Heart left ventricle (tissue), 13 donors: Measurements from ENCODE around the gene TOGARAM2.

Experiments
- POLR2A ChIP-seq, 2 donors: fragments of 450-650 bp; IDR thresholded peaks; one replicate each; pipeline ENCODE4 v1.6.1; 2017; ENCODE audit warnings: antibody characterized with exemption in 2 of 2, mild to moderate bottlenecking in 2 of 2, moderate library complexity in 2 of 2
- TF ChIP-seq, protein P1 (sequence below), 12 donors: fragments of 200-600 bp; sonication (generic) in 4 of 12; IDR thresholded peaks; one replicate each; pipeline versions ENCODE4 v1.5.0 to v1.8.0; 2018 to 2022; ENCODE audit warnings: antibody characterized with exemption in 12 of 12, mild to moderate bottlenecking in 5 of 12
- donor health status: ischemic (EF 13 %, LVEDD 7.1; RV severe dilation, severe dysfunction).
- donor health status: DM: no; HTN: yes; CAD: no.
- donor health status: DM: no; HTN: no; CAD: no.
- donor health status: ischemic (EF 25% LVEDD 6.9; RV normal size, moderate dysfunction).
- donor health status: ischemic (EF 25% LVEDD 5.7; RV mildly dilated, moderate dysfunction).
- donor health status: ischemic (EF 35%, LVEDD 5.7; RV mildly dilated, moderate dysfunction).
- donor health status: nonischemic (EF 11% LVEDD 7.7; RV severe dilation, severe dysfunction).
- donor health status: DM: yes; HTN: yes; CAD: no.
- donor health status: PGD.
- donor health status: ischemic (EF 29% LVEDD 5.4; RV normal size, mild dysfunction).
- donor health status: nonischemic (EF 23%, LVEDD 6.1; RV moderate dilation, normal function).

DNA sequence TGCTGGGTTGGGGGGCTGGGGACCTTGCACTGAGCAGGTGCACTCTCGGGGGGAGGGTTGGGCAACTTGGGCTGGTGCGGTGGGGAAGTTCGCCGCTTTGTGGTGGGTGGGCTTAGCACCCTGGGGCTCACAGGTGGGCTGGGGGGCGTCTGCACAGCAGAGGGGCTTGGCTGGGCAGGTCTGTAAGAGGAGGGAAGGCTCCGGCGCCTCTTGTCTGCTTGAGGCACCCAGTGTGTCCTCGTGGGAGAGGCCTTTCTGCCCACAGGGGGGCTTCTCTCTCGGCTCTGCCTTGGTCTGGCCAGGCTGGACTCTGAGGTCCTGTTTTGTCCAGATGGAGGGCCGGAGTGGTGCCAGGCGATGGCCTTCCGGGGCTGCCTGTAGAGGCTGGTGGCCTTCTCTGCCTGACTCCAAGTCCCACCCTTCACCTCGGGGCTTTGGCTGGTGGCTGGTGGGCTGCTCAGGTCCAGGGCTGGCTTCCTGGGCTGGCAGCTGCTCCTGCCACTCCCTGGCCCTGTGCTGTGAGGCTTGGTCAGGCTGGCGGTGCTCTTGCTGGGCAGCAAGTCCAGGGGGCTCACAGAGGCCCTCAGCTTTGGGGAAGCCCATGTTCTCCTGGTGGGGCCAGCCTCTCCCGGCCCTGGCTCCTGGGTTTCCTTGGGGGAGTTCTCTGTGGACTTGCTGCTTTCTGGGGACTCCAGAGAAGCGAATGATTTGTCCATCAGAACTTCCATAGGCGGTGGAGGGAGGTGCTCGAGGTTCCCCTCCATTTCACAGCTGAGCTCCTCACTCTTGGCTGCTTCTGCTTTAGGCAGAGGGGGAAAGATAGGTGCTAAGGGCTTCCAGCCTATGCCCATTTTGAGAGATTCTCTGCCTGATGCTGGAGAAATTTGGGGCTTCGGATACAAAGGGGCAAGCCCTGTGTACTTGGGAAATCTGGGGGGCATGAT lies 90.2 kb downstream of the TOGARAM2 start:
- no peak for TF ChIP-seq POLR2A (IDR thresholded peaks at IDR 0.05)
- TF ChIP-seq, protein P1, sequence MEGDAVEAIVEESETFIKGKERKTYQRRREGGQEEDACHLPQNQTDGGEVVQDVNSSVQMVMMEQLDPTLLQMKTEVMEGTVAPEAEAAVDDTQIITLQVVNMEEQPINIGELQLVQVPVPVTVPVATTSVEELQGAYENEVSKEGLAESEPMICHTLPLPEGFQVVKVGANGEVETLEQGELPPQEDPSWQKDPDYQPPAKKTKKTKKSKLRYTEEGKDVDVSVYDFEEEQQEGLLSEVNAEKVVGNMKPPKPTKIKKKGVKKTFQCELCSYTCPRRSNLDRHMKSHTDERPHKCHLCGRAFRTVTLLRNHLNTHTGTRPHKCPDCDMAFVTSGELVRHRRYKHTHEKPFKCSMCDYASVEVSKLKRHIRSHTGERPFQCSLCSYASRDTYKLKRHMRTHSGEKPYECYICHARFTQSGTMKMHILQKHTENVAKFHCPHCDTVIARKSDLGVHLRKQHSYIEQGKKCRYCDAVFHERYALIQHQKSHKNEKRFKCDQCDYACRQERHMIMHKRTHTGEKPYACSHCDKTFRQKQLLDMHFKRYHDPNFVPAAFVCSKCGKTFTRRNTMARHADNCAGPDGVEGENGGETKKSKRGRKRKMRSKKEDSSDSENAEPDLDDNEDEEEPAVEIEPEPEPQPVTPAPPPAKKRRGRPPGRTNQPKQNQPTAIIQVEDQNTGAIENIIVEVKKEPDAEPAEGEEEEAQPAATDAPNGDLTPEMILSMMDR (IDR thresholded peaks at IDR 0.05): no peak
